RWPE1 (cell line): ENCODE results near the gene DHRS4.
A peak's percentile ranks its signal among the peaks of the same experiment; 100 is the strongest.
"Not testable (repeated sequence)": the region's sequence is repeated elsewhere in the genome, so short reads cannot be mapped to it uniquely, and the experiment has no call there.

Source experiments
- CTCF ChIA-PET: fragments of 350-600 bp; sonication (Branson Sonifier 250); formaldehyde crosslinking; extraction: SDS; loops from one replicate; lab custom pipeline; 2021; lab: Yijun Ruan, JAX
- POLR2A ChIA-PET: fragments of 400-600 bp; formaldehyde crosslinking; extraction: SDS; loops from one replicate; lab custom pipeline; 2020; ENCODE audit warnings: antibody characterized with exemption; ENCODE audit not compliant: low non-redundant PET; lab: Yijun Ruan, JAX
- DNase-seq: peaks from one replicate; pipeline ENCODE4 v3.0.0; 2012; ENCODE audit warnings: low spot score
- H3K27ac ChIP-seq: fragments of 450-650 bp; 2 replicates; pipeline ENCODE4 v1.5.1; 2017
- CTCF ChIP-seq: fragments of 450-650 bp; conservative IDR thresholded peaks from 2 replicates; pipeline ENCODE4 v1.5.1; 2017; ENCODE audit warnings: low read depth, mild to moderate bottlenecking

DHRS4 gene

GRCh38 chr14:23950411-23951135, 3.0 kb upstream of the DHRS4 start:
- no peak for DNase-seq
- no peak for TF ChIP-seq CTCF
- ChIA-PET CTCF (no interaction called here), POLR2A (no interaction called here)
- no peak overlapping the region for H3K27ac ChIP-seq

- POLR2A ChIA-PET, CTCF ChIA-PET, DNase-seq, H3K27ac ChIP-seq: not testable (repeated sequence)
Measured at GRCh38 chr14:23951136-23951466, 2.5 kb upstream of the DHRS4 start.

GRCh38 chr14:23951590-23952201, 1.9 kb upstream of the DHRS4 start:
- no peak for TF ChIP-seq CTCF
- POLR2A ChIA-PET: no interaction called here
- CTCF ChIA-PET: no interaction called here
- H3K27ac ChIP-seq: no peak overlapping the region
- DNase-seq: no peak

GRCh38 chr14:23953116-23953463, 480 bp upstream of the DHRS4 start:
- DNase-seq, POLR2A ChIA-PET: not testable (repeated sequence)
- H3K27ac ChIP-seq: peak overlapping the region; percentile 85
- CTCF ChIA-PET: interaction anchor here (0.6 to 0.8 kb wide), 3 partner anchors 18 to 242 kb away, joined by 3 to 4 read pairs (median 3); no protein-coding TSS in a partner anchor

GRCh38 chr14:23954279-23954614, 677 bp downstream of the DHRS4 start:
- peak; percentile 53; the same call in 1 of the 2 replicates for TF ChIP-seq CTCF
- POLR2A ChIA-PET, CTCF ChIA-PET, DNase-seq: not testable (repeated sequence)
- H3K27ac ChIP-seq: peak overlapping the region; percentile 85

DNA sequence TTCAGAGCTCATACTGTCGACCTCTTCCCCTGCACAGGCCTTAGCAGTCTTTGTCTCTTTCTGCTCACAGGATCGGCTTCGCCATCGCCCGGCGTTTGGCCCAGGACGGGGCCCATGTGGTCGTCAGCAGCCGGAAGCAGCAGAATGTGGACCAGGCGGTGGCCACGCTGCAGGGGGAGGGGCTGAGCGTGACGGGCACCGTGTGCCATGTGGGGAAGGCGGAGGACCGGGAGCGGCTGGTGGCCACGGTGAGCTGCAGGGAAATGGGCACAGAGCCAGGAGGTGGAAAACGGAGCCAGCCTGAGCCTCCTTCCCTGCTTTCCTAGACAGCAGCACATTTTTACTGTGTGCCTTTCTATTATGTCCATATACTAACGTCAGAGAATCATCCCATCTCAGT, 1.4 kb downstream of the DHRS4 start:
- DNase-seq, CTCF ChIA-PET: not testable (repeated sequence)

DNA sequence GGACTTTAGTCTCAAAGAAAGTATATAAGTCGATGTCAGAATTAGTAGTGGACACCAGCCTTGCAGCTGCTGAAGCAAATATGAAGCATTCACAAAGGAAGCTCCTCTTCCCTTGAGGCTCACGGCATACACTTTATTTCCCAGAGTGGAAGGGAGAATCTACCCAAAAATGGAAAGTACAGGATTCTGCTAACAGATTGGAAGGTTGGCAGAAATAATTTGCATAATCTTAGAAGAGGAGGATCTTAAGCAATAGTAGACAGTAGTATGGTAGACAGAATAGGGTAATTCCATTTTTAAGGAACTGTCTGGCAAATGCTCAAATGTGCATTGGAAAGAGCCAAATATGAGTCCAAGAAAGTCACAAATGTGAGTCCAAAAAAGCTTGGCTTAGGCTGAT, 2.2 kb downstream of the DHRS4 start:
- POLR2A ChIA-PET, DNase-seq, H3K27ac ChIP-seq, CTCF ChIA-PET: not testable (repeated sequence)

More for the DNA sequence above, 1.4 kb downstream of the DHRS4 start:
- peak overlapping the region; percentile 85 for H3K27ac ChIP-seq
- POLR2A ChIA-PET: not testable (repeated sequence)

- POLR2A ChIA-PET, CTCF ChIA-PET, DNase-seq, H3K27ac ChIP-seq: not testable (repeated sequence)
Measured at GRCh38 chr14:23957913-23958569, 4.5 kb downstream of the DHRS4 start.

GRCh38 chr14:23960899-23961298, 7.3 kb downstream of the DHRS4 start:
- H3K27ac ChIP-seq, CTCF ChIA-PET, POLR2A ChIA-PET, DNase-seq: not testable (repeated sequence)

- POLR2A ChIA-PET, H3K27ac ChIP-seq, CTCF ChIA-PET, DNase-seq: not testable (repeated sequence)
Measured at GRCh38 chr14:23961704-23962103, 8.1 kb downstream of the DHRS4 start.

- CTCF ChIA-PET, DNase-seq, POLR2A ChIA-PET, H3K27ac ChIP-seq: not testable (repeated sequence)
Measured at GRCh38 chr14:23969130-23969480, 15.5 kb downstream of the DHRS4 start.

- DNase-seq, H3K27ac ChIP-seq, POLR2A ChIA-PET, CTCF ChIA-PET: not testable (repeated sequence)
Measured at GRCh38 chr14:23969481-23970282, 16.1 kb downstream of the DHRS4 start.

GRCh38 chr14:23970283-23970659, 16.7 kb downstream of the DHRS4 start:
- CTCF ChIA-PET, H3K27ac ChIP-seq, DNase-seq, POLR2A ChIA-PET: not testable (repeated sequence)
